HCT116 (cell line): Measurements from ENCODE around the gene TAS1R1. TPM values are rescaled to one million over a fixed set of nuclear protein-coding genes. Genes with fewer than 3 reads are reported as not detected.

Experiments
- ATAC-seq: fragments of 200-7000 bp; cut with Tn5 transposase; 2 replicates; pipeline ENCODE4 v1.9.1; 2020; ENCODE audit warnings: mild to moderate bottlenecking, moderate library complexity
- BruUV-seq: library from RNA; stranded (reverse); fragments of 400-500 nt; replicated peaks from 2 replicates; lab custom pipeline; 2021; lab: Mats Ljungman, UMichigan
- CTCF ChIA-PET: fragments of 300-600 bp; sonication (Branson Sonifier 250); formaldehyde crosslinking; loops from one replicate; lab custom pipeline; 2021; ENCODE audit warnings: antibody characterized with exemption; lab: Charles Lee
- POLR2A ChIA-PET: fragments of 300-600, 350-600 bp; sonication (Branson Sonifier 250); formaldehyde crosslinking; loops from one replicate; lab custom pipeline; 2021; ENCODE audit warnings: antibody characterized with exemption; lab: Charles Lee
- RAD21 ChIA-PET, 2 experiments: fragments of 300-600 bp; sonication (Branson Sonifier 250); formaldehyde crosslinking; loops; one replicate each; lab custom pipeline; 2023; ENCODE audit warnings: low total read pairs in 2 of 2; ENCODE audit not compliant: uncharacterized antibody in 2 of 2, unreplicated experiment in 2 of 2, low non-redundant PET in 1 of 2; lab: Charles Lee
- DNase-seq: peaks from one replicate; pipeline ENCODE4 v3.0.0-alpha.2; 2010; ENCODE audit warnings: low read depth, low spot score
- H2AFZ ChIP-seq: fragments of 200-600 bp; shearing (Covaris generic), sonication (generic); 2 replicates; pipeline ENCODE4 v1.6.1; 2017; ENCODE audit warnings: low read depth, mixed run types, mixed read lengths, antibody characterized with exemption, low read length; ENCODE audit not compliant: poor library complexity, severe bottlenecking
- H3K27ac ChIP-seq: 2 replicates; pipeline ENCODE4 v1.5.1; 2012; ENCODE audit warnings: low read depth, low read length
- H3K27me3 ChIP-seq: fragments of 200-600 bp; sonication (generic); 2 replicates; pipeline ENCODE4 v1.6.1; 2016; ENCODE audit warnings: mixed run types, low read length, mixed read lengths; ENCODE audit not compliant: insufficient read depth
- H3K36me3 ChIP-seq, 2 experiments: fragments of 200-500 bp in 1 of 2; fragments of 200-600 bp in 1 of 2; sonication (Bioruptor generic) in 1 of 2; sonication (generic) in 1 of 2; 2 replicates each; pipeline versions ENCODE4 v1.5.1 to v1.6.1; 2014 to 2016; ENCODE audit warnings: low read length in 2 of 2, inconsistent platforms in 1 of 2, mixed read lengths in 1 of 2, mixed run types in 1 of 2; ENCODE audit not compliant: insufficient read depth in 2 of 2, control insufficient read depth in 1 of 2
- H3K4me1 ChIP-seq, 2 experiments: fragments of 200-600 bp in 1 of 2; sonication (generic) in 1 of 2; 2 replicates each; pipeline versions ENCODE4 v1.5.1 to v1.6.1; 2012 to 2017; ENCODE audit warnings: low read length in 2 of 2, inconsistent platforms in 1 of 2, mild to moderate bottlenecking in 1 of 2, mixed read lengths in 1 of 2, mixed run types in 1 of 2, moderate library complexity in 1 of 2; ENCODE audit not compliant: insufficient read depth in 2 of 2, control insufficient read depth in 1 of 2
- H3K4me2 ChIP-seq: fragments of 200-600 bp; sonication (generic); 2 replicates; pipeline ENCODE4 v1.6.1; 2017; ENCODE audit warnings: mixed run types, low read length, mixed read lengths
- H3K4me3 ChIP-seq, 2 experiments: fragments of 200-600 bp in 1 of 2; sonication (generic) in 1 of 2; replicated peaks in 1 of 2; 2 replicates each; pipeline ENCODE4 v1.5.1; 2011 to 2016; ENCODE audit warnings: low read length in 2 of 2, control low read depth in 1 of 2, low read depth in 1 of 2, mild to moderate bottlenecking in 1 of 2, mixed read lengths in 1 of 2, mixed run types in 1 of 2
- H3K79me2 ChIP-seq: fragments of 200-600 bp; sonication (generic); 2 replicates; pipeline ENCODE4 v1.6.1; 2017; ENCODE audit warnings: mild to moderate bottlenecking, mixed run types, low read length, moderate library complexity, mixed read lengths; ENCODE audit not compliant: insufficient read depth
- H3K9ac ChIP-seq: fragments of 200-600 bp; sonication (generic); 2 replicates; pipeline ENCODE4 v1.6.1; 2016; ENCODE audit warnings: low read length, mixed read lengths
- H3K9me2 ChIP-seq: fragments of 200-600 bp; sonication (generic), shearing (Covaris generic); 2 replicates; pipeline ENCODE4 v1.6.1; 2017; ENCODE audit warnings: mixed run types, mild to moderate bottlenecking, moderate library complexity; ENCODE audit not compliant: insufficient read depth
- H3K9me3 ChIP-seq, 2 experiments: fragments of 200-500 bp in 1 of 2; fragments of 200-600 bp in 1 of 2; sonication (Bioruptor generic) in 1 of 2; sonication (generic) in 1 of 2; 2 replicates each; pipeline ENCODE4 v1.6.1; 2014 to 2017; ENCODE audit warnings: low read length in 2 of 2, mixed read lengths in 2 of 2, inconsistent platforms in 1 of 2, low read depth in 1 of 2, mild to moderate bottlenecking in 1 of 2, mixed run types in 1 of 2, moderate library complexity in 1 of 2; ENCODE audit not compliant: control insufficient read depth in 1 of 2, insufficient read depth in 1 of 2
- H4K20me1 ChIP-seq: fragments of 200-600 bp; sonication (generic), shearing (Covaris generic); 2 replicates; pipeline ENCODE4 v1.6.1; 2017; ENCODE audit warnings: mixed run types, mild to moderate bottlenecking, moderate library complexity; ENCODE audit not compliant: insufficient read depth
- CBX3 ChIP-seq: IDR thresholded peaks from 2 replicates; pipeline ENCODE4 v1.6.1; 2012; ENCODE audit warnings: low read depth
- EZH2phosphoT487 ChIP-seq: fragments of 200-600 bp; IDR thresholded peaks from 2 replicates; pipeline ENCODE4 v1.6.1; 2018; ENCODE audit warnings: antibody characterized with exemption, borderline replicate concordance
- POLR2AphosphoS5 ChIP-seq: IDR thresholded peaks from 2 replicates; pipeline ENCODE4 v1.6.1; 2011; ENCODE audit warnings: mild to moderate bottlenecking, low read depth, low read length, moderate library complexity
- RAD21 ChIP-seq: IDR thresholded peaks from 2 replicates; pipeline ENCODE4 v1.6.1; 2012; ENCODE audit warnings: low read depth, mild to moderate bottlenecking
- YY1 ChIP-seq: IDR thresholded peaks from 2 replicates; pipeline ENCODE4 v1.6.1; 2011; ENCODE audit warnings: low read length, low read depth, moderate library complexity, mild to moderate bottlenecking; ENCODE audit not compliant: insufficient replicate concordance; ENCODE audit errors: extremely low read depth
- ZNF274 ChIP-seq: fragments of 200-500 bp; sonication (Bioruptor generic); IDR thresholded peaks from 2 replicates; pipeline ENCODE4 v1.6.1; 2014; ENCODE audit warnings: mild to moderate bottlenecking, low read depth, low read length, inconsistent platforms
- intact Hi-C: fragments of 100-400 bp; cut with micrococcal nuclease; formaldehyde crosslinking; loops from 2 replicates; pipeline ENCODE4 v1.10.0; 2022
- total RNA-seq: library from RNA; stranded (reverse); gene quantifications from one replicate; pipeline ENCODE4 v1.2.1, GENCODE V29; 2021; ENCODE audit not compliant: unreplicated experiment
- TF ChIP-seq, protein P1 (sequence below): IDR thresholded peaks from 2 replicates; pipeline ENCODE4 v1.6.1; 2012; ENCODE audit warnings: low read depth
- TF ChIP-seq, protein P2 (sequence below): IDR thresholded peaks from 2 replicates; pipeline ENCODE4 v1.6.1; 2011; ENCODE audit warnings: mild to moderate bottlenecking, low read length, moderate library complexity; ENCODE audit not compliant: insufficient replicate concordance; ENCODE audit errors: extremely low read depth
- TF ChIP-seq, protein P3 (sequence below), 3 experiments: fragments of 200-600 bp in 1 of 3; sonication (generic) in 1 of 3; IDR thresholded peaks in 2 of 3; conservative IDR thresholded peaks in 1 of 3; 2 replicates each; pipeline ENCODE4 v1.5.1; 2012 to 2017; ENCODE audit warnings: low read depth in 2 of 3, low read length in 2 of 3, antibody characterized with exemption in 1 of 3, borderline replicate concordance in 1 of 3, control low read depth in 1 of 3, mild to moderate bottlenecking in 1 of 3, mixed read lengths in 1 of 3, mixed run types in 1 of 3, moderate library complexity in 1 of 3; ENCODE audit not compliant: insufficient read depth in 1 of 3
- TF ChIP-seq, protein P4 (sequence below): IDR thresholded peaks from 2 replicates; pipeline ENCODE4 v1.6.1; 2012

TAS1R1 gene
- total RNA-seq, 1 experiment from 2014 or later = not detected

DNA sequence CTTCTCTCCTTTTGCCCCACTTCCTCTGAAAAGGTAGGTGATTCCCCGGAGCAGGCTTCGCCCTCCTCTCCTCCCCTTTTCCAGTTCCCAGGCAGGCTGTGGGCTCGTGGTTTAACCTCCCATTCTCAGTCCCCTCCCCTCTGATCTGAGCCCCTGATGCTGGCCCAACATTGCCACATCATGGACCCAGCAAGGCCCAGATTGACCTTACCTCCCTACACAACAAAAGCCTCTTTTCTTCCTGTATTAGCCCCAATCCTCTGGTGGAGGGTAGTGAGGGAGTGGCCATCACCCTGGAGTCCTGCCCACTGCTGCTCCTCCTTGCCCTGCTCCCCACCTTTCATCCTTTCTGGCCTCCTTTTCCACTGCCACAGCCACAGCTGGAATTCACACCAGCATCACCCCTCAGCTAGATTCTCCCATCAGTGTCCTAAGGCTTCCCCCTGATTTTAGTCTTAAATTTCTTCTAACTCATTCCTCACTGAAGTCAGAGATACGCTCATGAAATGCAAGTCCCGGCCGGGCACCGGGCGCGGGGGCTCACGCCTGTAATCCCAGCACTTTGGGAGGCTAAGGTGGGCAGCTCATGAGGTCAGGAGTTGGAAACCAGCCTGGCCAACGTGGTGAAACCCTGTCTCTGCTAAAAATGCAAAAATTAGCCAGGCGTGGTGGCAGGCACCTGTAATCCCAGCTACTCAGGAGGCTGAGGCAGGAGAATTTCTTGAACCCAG is 17.7 kb downstream of the TAS1R1 start:
- ChIA-PET CTCF (no interaction called here), RAD21 (no interaction called here), POLR2A (no interaction called here)
- BruUV-seq = no TSS peak
- Histone ChIP-seq H4K20me1 (no peaks in the 10 kb centered on the region), H3K9ac (no peak overlapping the region), H3K9me2 (no peaks in the 10 kb centered on the region), H3K27ac (no peak overlapping the region), H3K27me3 (peaks cover 7% of the 10 kb centered on the region; the same call in 1 of the 2 replicates), H3K79me2 (no peaks in the 10 kb centered on the region), H2AFZ (no peak overlapping the region), H3K9me3 (no peaks in the 10 kb centered on the region), H3K4me3 (no peak overlapping the region), H3K4me1 (no peaks in the 10 kb centered on the region), H3K36me3 (no peaks in the 10 kb centered on the region), H3K4me2 (no peak overlapping the region)
- no peak for DNase-seq
- TF ChIP-seq POLR2AphosphoS5 (no peak), YY1 (no peak), ZNF274 (no peak), RAD21 (no peak), CBX3 (no peak), EZH2phosphoT487 (no peak)
- TF ChIP-seq, protein P1, sequence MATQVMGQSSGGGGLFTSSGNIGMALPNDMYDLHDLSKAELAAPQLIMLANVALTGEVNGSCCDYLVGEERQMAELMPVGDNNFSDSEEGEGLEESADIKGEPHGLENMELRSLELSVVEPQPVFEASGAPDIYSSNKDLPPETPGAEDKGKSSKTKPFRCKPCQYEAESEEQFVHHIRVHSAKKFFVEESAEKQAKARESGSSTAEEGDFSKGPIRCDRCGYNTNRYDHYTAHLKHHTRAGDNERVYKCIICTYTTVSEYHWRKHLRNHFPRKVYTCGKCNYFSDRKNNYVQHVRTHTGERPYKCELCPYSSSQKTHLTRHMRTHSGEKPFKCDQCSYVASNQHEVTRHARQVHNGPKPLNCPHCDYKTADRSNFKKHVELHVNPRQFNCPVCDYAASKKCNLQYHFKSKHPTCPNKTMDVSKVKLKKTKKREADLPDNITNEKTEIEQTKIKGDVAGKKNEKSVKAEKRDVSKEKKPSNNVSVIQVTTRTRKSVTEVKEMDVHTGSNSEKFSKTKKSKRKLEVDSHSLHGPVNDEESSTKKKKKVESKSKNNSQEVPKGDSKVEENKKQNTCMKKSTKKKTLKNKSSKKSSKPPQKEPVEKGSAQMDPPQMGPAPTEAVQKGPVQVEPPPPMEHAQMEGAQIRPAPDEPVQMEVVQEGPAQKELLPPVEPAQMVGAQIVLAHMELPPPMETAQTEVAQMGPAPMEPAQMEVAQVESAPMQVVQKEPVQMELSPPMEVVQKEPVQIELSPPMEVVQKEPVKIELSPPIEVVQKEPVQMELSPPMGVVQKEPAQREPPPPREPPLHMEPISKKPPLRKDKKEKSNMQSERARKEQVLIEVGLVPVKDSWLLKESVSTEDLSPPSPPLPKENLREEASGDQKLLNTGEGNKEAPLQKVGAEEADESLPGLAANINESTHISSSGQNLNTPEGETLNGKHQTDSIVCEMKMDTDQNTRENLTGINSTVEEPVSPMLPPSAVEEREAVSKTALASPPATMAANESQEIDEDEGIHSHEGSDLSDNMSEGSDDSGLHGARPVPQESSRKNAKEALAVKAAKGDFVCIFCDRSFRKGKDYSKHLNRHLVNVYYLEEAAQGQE = no peak
- TF ChIP-seq, protein P2, sequence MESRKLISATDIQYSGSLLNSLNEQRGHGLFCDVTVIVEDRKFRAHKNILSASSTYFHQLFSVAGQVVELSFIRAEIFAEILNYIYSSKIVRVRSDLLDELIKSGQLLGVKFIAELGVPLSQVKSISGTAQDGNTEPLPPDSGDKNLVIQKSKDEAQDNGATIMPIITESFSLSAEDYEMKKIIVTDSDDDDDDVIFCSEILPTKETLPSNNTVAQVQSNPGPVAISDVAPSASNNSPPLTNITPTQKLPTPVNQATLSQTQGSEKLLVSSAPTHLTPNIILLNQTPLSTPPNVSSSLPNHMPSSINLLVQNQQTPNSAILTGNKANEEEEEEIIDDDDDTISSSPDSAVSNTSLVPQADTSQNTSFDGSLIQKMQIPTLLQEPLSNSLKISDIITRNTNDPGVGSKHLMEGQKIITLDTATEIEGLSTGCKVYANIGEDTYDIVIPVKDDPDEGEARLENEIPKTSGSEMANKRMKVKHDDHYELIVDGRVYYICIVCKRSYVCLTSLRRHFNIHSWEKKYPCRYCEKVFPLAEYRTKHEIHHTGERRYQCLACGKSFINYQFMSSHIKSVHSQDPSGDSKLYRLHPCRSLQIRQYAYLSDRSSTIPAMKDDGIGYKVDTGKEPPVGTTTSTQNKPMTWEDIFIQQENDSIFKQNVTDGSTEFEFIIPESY = no peak
- TF ChIP-seq, protein P3, sequence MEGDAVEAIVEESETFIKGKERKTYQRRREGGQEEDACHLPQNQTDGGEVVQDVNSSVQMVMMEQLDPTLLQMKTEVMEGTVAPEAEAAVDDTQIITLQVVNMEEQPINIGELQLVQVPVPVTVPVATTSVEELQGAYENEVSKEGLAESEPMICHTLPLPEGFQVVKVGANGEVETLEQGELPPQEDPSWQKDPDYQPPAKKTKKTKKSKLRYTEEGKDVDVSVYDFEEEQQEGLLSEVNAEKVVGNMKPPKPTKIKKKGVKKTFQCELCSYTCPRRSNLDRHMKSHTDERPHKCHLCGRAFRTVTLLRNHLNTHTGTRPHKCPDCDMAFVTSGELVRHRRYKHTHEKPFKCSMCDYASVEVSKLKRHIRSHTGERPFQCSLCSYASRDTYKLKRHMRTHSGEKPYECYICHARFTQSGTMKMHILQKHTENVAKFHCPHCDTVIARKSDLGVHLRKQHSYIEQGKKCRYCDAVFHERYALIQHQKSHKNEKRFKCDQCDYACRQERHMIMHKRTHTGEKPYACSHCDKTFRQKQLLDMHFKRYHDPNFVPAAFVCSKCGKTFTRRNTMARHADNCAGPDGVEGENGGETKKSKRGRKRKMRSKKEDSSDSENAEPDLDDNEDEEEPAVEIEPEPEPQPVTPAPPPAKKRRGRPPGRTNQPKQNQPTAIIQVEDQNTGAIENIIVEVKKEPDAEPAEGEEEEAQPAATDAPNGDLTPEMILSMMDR (IDR thresholded peaks at IDR 0.05 in 2 of 3, conservative IDR thresholded peaks at IDR 0.05 in 1 of 3; ENCODE audit: borderline replicate concordance in 1 of 3, insufficient read depth in 1 of 3, low read depth in 2 of 3, low read length in 2 of 3) = no peak
- TF ChIP-seq, protein P4, sequence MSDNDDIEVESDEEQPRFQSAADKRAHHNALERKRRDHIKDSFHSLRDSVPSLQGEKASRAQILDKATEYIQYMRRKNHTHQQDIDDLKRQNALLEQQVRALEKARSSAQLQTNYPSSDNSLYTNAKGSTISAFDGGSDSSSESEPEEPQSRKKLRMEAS = no peak
- intact Hi-C loops = no loop called here
- no peak for ATAC-seq
